OCI-LY7 (cell line): Measurements from ENCODE around the gene R3HDML.

Experiments
- CTCF ChIP-seq: fragments of 200-600 bp; sonication (generic); conservative IDR thresholded peaks from 2 replicates; pipeline ENCODE4 v1.5.1; 2014; ENCODE audit warnings: mild to moderate bottlenecking, antibody characterized with exemption, low read length, moderate library complexity, mixed read lengths
- EZH2phosphoT487 ChIP-seq: fragments of 200-600 bp; sonication (generic); IDR thresholded peaks from 2 replicates; pipeline ENCODE4 v1.6.1; 2018; ENCODE audit warnings: low read depth, borderline replicate concordance, mild to moderate bottlenecking, mixed run types, antibody characterized with exemption, low read length, moderate library complexity, mixed read lengths

- TF ChIP-seq CTCF (no peak), EZH2phosphoT487 (no peak)
Measured at GRCh38 chr20:44301285-44301684, 35.6 kb upstream of the R3HDML start.
